ENCODE results near the gene MKLN1.

MKLN1 gene

GRCh38 chr7:131354390-131354789 lies 26.7 kb downstream of the MKLN1 start:
- no peak overlapping the region for H2AFZ ChIP-seq (ENCODE audit: low read length, unreplicated experiment)
- no peaks in the 10 kb centered on the region for H3K36me3 ChIP-seq (ENCODE audit: insufficient read depth, low read length)
- H3K4me3 ChIP-seq (ENCODE audit: low read depth, low read length): no peak overlapping the region
- H3K4me1 ChIP-seq (ENCODE audit: control insufficient read depth, insufficient read depth, low read length, unreplicated experiment): peaks cover 34% of the 10 kb centered on the region
- H3K27me3 ChIP-seq (ENCODE audit: insufficient read depth, low read length): no peaks in the 10 kb centered on the region
- no peak overlapping the region for H3K27ac ChIP-seq (ENCODE audit: low read depth, low read length)
- peaks cover 87% of the 10 kb centered on the region for H3K79me2 ChIP-seq (ENCODE audit: control insufficient read depth, insufficient read depth, low read length, unreplicated experiment)

- Histone ChIP-seq H3K79me2 (ENCODE audit: control insufficient read depth, insufficient read depth, low read length, unreplicated experiment) (peaks cover 90% of the 10 kb centered on the region), H3K27ac (ENCODE audit: low read depth, low read length) (no peak overlapping the region), H3K36me3 (ENCODE audit: insufficient read depth, low read length) (no peaks in the 10 kb centered on the region), H3K27me3 (ENCODE audit: insufficient read depth, low read length) (no peaks in the 10 kb centered on the region), H3K4me1 (ENCODE audit: control insufficient read depth, insufficient read depth, low read length, unreplicated experiment) (peaks cover 44% of the 10 kb centered on the region), H3K4me3 (ENCODE audit: low read depth, low read length) (no peak overlapping the region), H2AFZ (ENCODE audit: low read length, unreplicated experiment) (no peak overlapping the region)
Measured at GRCh38 chr7:131355917-131356777, 28.5 kb downstream of the MKLN1 start.

GRCh38 chr7:131357282-131357880 lies 29.7 kb downstream of the MKLN1 start:
- Histone ChIP-seq H3K4me3 (ENCODE audit: low read depth, low read length) (no peak overlapping the region), H3K79me2 (ENCODE audit: control insufficient read depth, insufficient read depth, low read length, unreplicated experiment) (peaks cover 91% of the 10 kb centered on the region), H2AFZ (ENCODE audit: low read length, unreplicated experiment) (no peak overlapping the region), H3K36me3 (ENCODE audit: insufficient read depth, low read length) (no peaks in the 10 kb centered on the region), H3K27ac (ENCODE audit: low read depth, low read length) (peak overlapping the region; percentile 20; the same call in 1 of the 2 replicates), H3K4me1 (ENCODE audit: control insufficient read depth, insufficient read depth, low read length, unreplicated experiment) (peaks cover 49% of the 10 kb centered on the region), H3K27me3 (ENCODE audit: insufficient read depth, low read length) (no peaks in the 10 kb centered on the region)

- peak overlapping the region; percentile 37 for H3K27ac ChIP-seq (ENCODE audit: low read depth, low read length)
- H3K4me3 ChIP-seq (ENCODE audit: low read depth, low read length): peak overlapping the region; percentile 64; the same call in 1 of the 2 replicates
- H3K36me3 ChIP-seq (ENCODE audit: insufficient read depth, low read length): no peaks in the 10 kb centered on the region
- no peaks in the 10 kb centered on the region for H3K27me3 ChIP-seq (ENCODE audit: insufficient read depth, low read length)
- peaks cover 49% of the 10 kb centered on the region for H3K4me1 ChIP-seq (ENCODE audit: control insufficient read depth, insufficient read depth, low read length, unreplicated experiment)
- H3K79me2 ChIP-seq (ENCODE audit: control insufficient read depth, insufficient read depth, low read length, unreplicated experiment): peaks cover 93% of the 10 kb centered on the region
- no peak overlapping the region for H2AFZ ChIP-seq (ENCODE audit: low read length, unreplicated experiment)
Measured at GRCh38 chr7:131358636-131359035, 31.0 kb downstream of the MKLN1 start.

GRCh38 chr7:131359136-131359776 lies 31.6 kb downstream of the MKLN1 start:
- no peaks in the 10 kb centered on the region for H3K27me3 ChIP-seq (ENCODE audit: insufficient read depth, low read length)
- H3K4me3 ChIP-seq (ENCODE audit: low read depth, low read length): peak overlapping the region; percentile 64
- H2AFZ ChIP-seq (ENCODE audit: low read length, unreplicated experiment): no peak overlapping the region
- no peaks in the 10 kb centered on the region for H3K36me3 ChIP-seq (ENCODE audit: insufficient read depth, low read length)
- H3K79me2 ChIP-seq (ENCODE audit: control insufficient read depth, insufficient read depth, low read length, unreplicated experiment): peaks cover 93% of the 10 kb centered on the region
- peak overlapping the region; percentile 37 for H3K27ac ChIP-seq (ENCODE audit: low read depth, low read length)
- H3K4me1 ChIP-seq (ENCODE audit: control insufficient read depth, insufficient read depth, low read length, unreplicated experiment): peaks cover 46% of the 10 kb centered on the region

GRCh38 chr7:131363719-131364118 lies 36.0 kb downstream of the MKLN1 start:
- Histone ChIP-seq H3K36me3 (ENCODE audit: insufficient read depth, low read length) (no peaks in the 10 kb centered on the region), H2AFZ (ENCODE audit: low read length, unreplicated experiment) (no peak overlapping the region), H3K79me2 (ENCODE audit: control insufficient read depth, insufficient read depth, low read length, unreplicated experiment) (peaks cover 96% of the 10 kb centered on the region), H3K27me3 (ENCODE audit: insufficient read depth, low read length) (no peaks in the 10 kb centered on the region), H3K4me1 (ENCODE audit: control insufficient read depth, insufficient read depth, low read length, unreplicated experiment) (peaks cover 38% of the 10 kb centered on the region), H3K4me3 (ENCODE audit: low read depth, low read length) (no peak overlapping the region), H3K27ac (ENCODE audit: low read depth, low read length) (no peak overlapping the region)

GRCh38 chr7:131364767-131365344 lies 37.2 kb downstream of the MKLN1 start:
- Histone ChIP-seq H3K4me1 (ENCODE audit: control insufficient read depth, insufficient read depth, low read length, unreplicated experiment) (peaks cover 43% of the 10 kb centered on the region), H3K4me3 (ENCODE audit: low read depth, low read length) (no peak overlapping the region), H3K36me3 (ENCODE audit: insufficient read depth, low read length) (no peaks in the 10 kb centered on the region), H3K27me3 (ENCODE audit: insufficient read depth, low read length) (no peaks in the 10 kb centered on the region), H3K27ac (ENCODE audit: low read depth, low read length) (no peak overlapping the region), H3K79me2 (ENCODE audit: control insufficient read depth, insufficient read depth, low read length, unreplicated experiment) (peaks cover 96% of the 10 kb centered on the region), H2AFZ (ENCODE audit: low read length, unreplicated experiment) (no peak overlapping the region)

GRCh38 chr7:131365838-131366237 lies 38.2 kb downstream of the MKLN1 start:
- Histone ChIP-seq H3K27ac (ENCODE audit: low read depth, low read length) (no peak overlapping the region), H3K36me3 (ENCODE audit: insufficient read depth, low read length) (no peaks in the 10 kb centered on the region), H3K4me1 (ENCODE audit: control insufficient read depth, insufficient read depth, low read length, unreplicated experiment) (peaks cover 45% of the 10 kb centered on the region), H2AFZ (ENCODE audit: low read length, unreplicated experiment) (no peak overlapping the region), H3K27me3 (ENCODE audit: insufficient read depth, low read length) (no peaks in the 10 kb centered on the region), H3K4me3 (ENCODE audit: low read depth, low read length) (no peak overlapping the region), H3K79me2 (ENCODE audit: control insufficient read depth, insufficient read depth, low read length, unreplicated experiment) (peaks cover 94% of the 10 kb centered on the region)

GRCh38 chr7:131369354-131369753 lies 41.7 kb downstream of the MKLN1 start:
- Histone ChIP-seq H3K27ac (ENCODE audit: low read depth, low read length) (peak overlapping the region; percentile 36), H3K4me3 (ENCODE audit: low read depth, low read length) (no peak overlapping the region), H3K36me3 (ENCODE audit: insufficient read depth, low read length) (no peaks in the 10 kb centered on the region), H3K4me1 (ENCODE audit: control insufficient read depth, insufficient read depth, low read length, unreplicated experiment) (peaks cover 46% of the 10 kb centered on the region), H3K27me3 (ENCODE audit: insufficient read depth, low read length) (no peaks in the 10 kb centered on the region), H2AFZ (ENCODE audit: low read length, unreplicated experiment) (no peak overlapping the region), H3K79me2 (ENCODE audit: control insufficient read depth, insufficient read depth, low read length, unreplicated experiment) (peaks cover 90% of the 10 kb centered on the region)

- peaks cover 5% of the 10 kb centered on the region; the same call in 1 of the 2 replicates for H3K36me3 ChIP-seq (ENCODE audit: insufficient read depth, low read length)
- no peak overlapping the region for H3K4me3 ChIP-seq (ENCODE audit: low read depth, low read length)
- peaks cover 44% of the 10 kb centered on the region for H3K4me1 ChIP-seq (ENCODE audit: control insufficient read depth, insufficient read depth, low read length, unreplicated experiment)
- H3K27me3 ChIP-seq (ENCODE audit: insufficient read depth, low read length): no peaks in the 10 kb centered on the region
- peak overlapping the region; percentile 36 for H3K27ac ChIP-seq (ENCODE audit: low read depth, low read length)
- peaks cover 86% of the 10 kb centered on the region for H3K79me2 ChIP-seq (ENCODE audit: control insufficient read depth, insufficient read depth, low read length, unreplicated experiment)
- no peak overlapping the region for H2AFZ ChIP-seq (ENCODE audit: low read length, unreplicated experiment)
Measured at GRCh38 chr7:131370523-131370968, 42.9 kb downstream of the MKLN1 start.

Data from ACC112 (cell line).